Stimulated activated CD4-positive, alpha-beta T cell treated with anti-CD3 and anti-CD28 coated beads, Interleukin-1b, Interleukin-23, amount 100 ng/mL, for 24 hours (primary cell): ENCODE results near the gene COL25A1.
"Not testable (repeated sequence)": the region's sequence is repeated elsewhere in the genome, so short reads cannot be mapped to it uniquely, and the experiment has no call there.

ENCODE experiments used
- DNase-seq, 4 experiments: peaks; one replicate each; pipeline ENCODE4 v3.0.0-alpha.2; 2020; ENCODE audit warnings: low read depth in 4 of 4, low spot score in 1 of 4

COL25A1 gene

GRCh38 chr4:108972613-108973283 lies 329.7 kb downstream of the COL25A1 start:
- no peak for DNase-seq

GRCh38 chr4:108971473-108971872 lies 331.0 kb downstream of the COL25A1 start:
- no peak for DNase-seq

GRCh38 chr4:108965472-108966076 lies 336.9 kb downstream of the COL25A1 start:
- DNase-seq, result no peak

GRCh38 chr4:108965016-108965415 lies 337.4 kb downstream of the COL25A1 start:
- no peak for DNase-seq

GRCh38 chr4:108963910-108964309 lies 338.5 kb downstream of the COL25A1 start:
- no peak for DNase-seq

- DNase-seq, result no peak
Observed at GRCh38 chr4:108959491-108959890, 343.0 kb downstream of the COL25A1 start.

GRCh38 chr4:108954880-108955279 lies 347.6 kb downstream of the COL25A1 start:
- no peak for DNase-seq

GRCh38 chr4:108953941-108954340 lies 348.5 kb downstream of the COL25A1 start:
- no peak for DNase-seq

- no peak for DNase-seq
Observed at GRCh38 chr4:108950158-108950915, 352.1 kb downstream of the COL25A1 start.

GRCh38 chr4:108947526-108947925 lies 354.9 kb downstream of the COL25A1 start:
- DNase-seq, result no peak

GRCh38 chr4:108946237-108946636 lies 356.2 kb downstream of the COL25A1 start:
- no peak for DNase-seq

- no peak for DNase-seq
Observed at GRCh38 chr4:108943976-108944591, 358.4 kb downstream of the COL25A1 start.

GRCh38 chr4:108943371-108943770 lies 359.1 kb downstream of the COL25A1 start:
- no peak for DNase-seq

GRCh38 chr4:108941904-108942430 lies 360.5 kb downstream of the COL25A1 start:
- no peak for DNase-seq

GRCh38 chr4:108940634-108941033 lies 361.8 kb downstream of the COL25A1 start:
- no peak for DNase-seq

- no peak for DNase-seq
Observed at GRCh38 chr4:108940149-108940548, 362.3 kb downstream of the COL25A1 start.

GRCh38 chr4:108937066-108937465 lies 365.4 kb downstream of the COL25A1 start:
- DNase-seq, result no peak

GRCh38 chr4:108933925-108934324 lies 368.5 kb downstream of the COL25A1 start:
- DNase-seq, result not testable (repeated sequence)

- no peak for DNase-seq
Observed at GRCh38 chr4:108933046-108933445, 369.4 kb downstream of the COL25A1 start.

- DNase-seq, result no peak
Observed at GRCh38 chr4:108931926-108932325, 370.5 kb downstream of the COL25A1 start.

- no peak for DNase-seq
Observed at GRCh38 chr4:108930186-108930585, 372.3 kb downstream of the COL25A1 start.

- DNase-seq, result no peak
Observed at GRCh38 chr4:108926781-108927180, 375.7 kb downstream of the COL25A1 start.
